Activated T-helper 1 cell treated with anti-CD3 and anti-CD28 coated beads, Interleukin-2, amount 50 U/mL, for 16 hours (primary cell): ENCODE data around the gene ADAMTS18.

Experiments
- DNase-seq, 2 donors: peaks; one replicate each; pipeline ENCODE4 v3.0.0-alpha.2; 2020; ENCODE audit warnings: low read depth in 1 of 2, low spot score in 1 of 2

Gene ADAMTS18

DNA sequence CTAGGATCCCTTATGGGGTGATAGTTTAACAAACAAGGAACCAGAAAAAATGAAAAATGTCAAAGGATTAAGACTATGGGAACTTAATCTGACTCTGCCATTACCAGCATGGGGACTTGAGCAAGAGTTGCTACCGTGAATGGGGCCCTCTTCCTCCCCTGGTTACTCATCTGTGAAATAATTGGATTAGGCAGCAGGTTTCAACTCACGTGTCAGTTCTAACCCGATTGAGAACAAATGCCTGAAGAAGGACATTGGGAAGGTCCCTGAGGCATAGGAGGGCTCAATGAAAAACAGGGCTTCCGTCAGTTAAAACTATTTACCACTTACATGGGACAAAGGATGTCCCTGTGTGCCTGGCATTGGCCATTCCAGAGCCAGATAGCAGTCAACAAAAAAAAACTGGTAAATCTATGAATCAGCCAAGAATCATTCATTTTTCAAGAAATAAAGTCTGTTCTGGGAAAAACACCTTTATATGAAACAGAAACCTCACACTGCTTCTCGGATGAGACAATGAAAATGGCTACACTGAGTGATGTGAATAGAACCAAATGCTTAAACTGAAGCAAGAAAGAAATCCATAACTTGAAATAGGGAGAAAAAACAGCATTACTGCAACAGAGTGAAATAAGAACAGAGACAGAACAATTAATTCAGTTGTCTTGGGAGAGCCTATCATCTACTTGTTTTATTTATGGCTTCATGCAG is 104.3 kb downstream of the ADAMTS18 start:
- no peak for DNase-seq

DNA sequence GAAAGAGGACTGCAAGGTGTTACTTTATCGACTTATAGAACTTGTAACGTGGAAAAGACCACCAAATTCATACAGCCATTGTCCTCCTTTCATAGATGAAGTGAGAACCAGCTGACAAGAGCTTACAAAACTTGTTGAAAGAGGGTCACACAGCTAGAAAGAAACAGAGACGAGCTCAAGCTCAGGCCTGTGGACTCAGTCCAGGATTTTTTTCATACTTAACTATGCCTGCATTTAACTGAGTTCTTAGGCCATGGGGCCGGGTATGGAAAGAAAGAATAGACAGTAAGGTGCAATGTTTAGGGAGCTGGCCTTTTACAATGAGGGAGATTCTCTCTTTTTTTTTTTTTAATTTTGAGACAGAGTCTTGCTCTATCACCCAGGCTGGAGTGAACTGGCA is 106.1 kb downstream of the ADAMTS18 start:
- DNase-seq = no peak

- DNase-seq = no peak
These were observed 106.6 kb downstream of the ADAMTS18 start for GRCh38 chr16:77328274-77328673.

DNA sequence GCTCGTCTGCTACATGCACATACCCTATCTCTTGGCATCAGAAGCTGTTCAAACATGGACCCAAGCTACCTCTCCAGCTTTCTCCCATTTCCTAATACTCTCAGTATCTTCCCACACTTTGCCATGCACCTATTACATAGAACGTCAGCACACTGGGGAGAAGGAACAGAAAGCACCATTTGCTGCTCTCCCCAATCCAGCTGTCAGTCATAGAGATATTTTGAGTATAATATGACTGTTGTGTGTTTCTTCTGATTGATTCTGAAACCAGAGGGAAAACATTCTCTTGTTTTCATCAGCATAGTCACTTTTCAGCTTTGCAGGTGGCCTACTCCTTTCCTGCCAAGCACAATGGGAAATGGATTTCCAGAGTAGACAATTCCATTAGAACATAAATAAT is 107.1 kb downstream of the ADAMTS18 start:
- no peak for DNase-seq

DNA sequence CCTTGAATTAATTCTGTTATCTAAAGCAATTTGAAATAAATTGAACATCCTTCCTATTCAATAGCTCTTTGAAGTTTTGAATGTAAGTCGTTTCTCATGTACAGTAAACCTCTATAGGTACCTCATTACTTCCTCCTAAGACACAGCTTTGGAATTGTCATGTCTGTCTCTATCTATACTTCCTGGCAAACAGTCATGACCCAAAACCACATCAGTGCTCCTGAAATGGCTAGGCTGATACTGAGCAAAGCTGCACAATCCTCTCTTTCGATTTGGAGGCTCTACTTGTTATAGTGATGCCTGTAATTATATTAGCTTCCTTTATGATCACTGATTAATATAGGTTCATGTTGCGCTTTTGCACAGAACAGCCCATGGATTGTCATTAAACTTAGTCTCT is 110.1 kb downstream of the ADAMTS18 start:
- no peak for DNase-seq

DNA sequence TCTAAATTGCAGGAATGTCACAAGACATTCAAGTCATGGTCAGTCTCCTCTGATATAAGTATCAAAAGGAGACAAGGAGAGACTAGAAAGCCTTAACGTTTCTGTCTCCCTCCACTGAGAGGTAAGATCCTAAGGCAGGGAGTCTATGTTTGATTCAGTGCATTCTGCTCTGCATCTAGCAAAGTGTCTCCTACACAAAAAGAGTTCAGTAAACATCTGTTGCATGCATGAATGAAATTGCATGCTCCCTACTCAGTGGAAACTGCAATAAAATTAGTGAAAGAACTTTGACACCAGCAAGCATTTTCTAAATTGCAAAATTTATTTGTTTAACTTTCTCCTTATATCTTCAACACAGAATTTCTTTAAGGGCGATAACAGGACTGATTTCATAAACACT is 111.1 kb downstream of the ADAMTS18 start:
- no peak for DNase-seq

- DNase-seq = no peak
These were observed 112.1 kb downstream of the ADAMTS18 start for GRCh38 chr16:77322757-77323156.

GRCh38 chr16:77317059-77317458 is 117.8 kb downstream of the ADAMTS18 start:
- no peak for DNase-seq

- no peak for DNase-seq
These were observed 124.0 kb downstream of the ADAMTS18 start for GRCh38 chr16:77310877-77311276.

GRCh38 chr16:77308163-77308561 is 126.7 kb downstream of the ADAMTS18 start:
- DNase-seq = no peak

GRCh38 chr16:77307426-77308162 is 127.2 kb downstream of the ADAMTS18 start:
- no peak for DNase-seq

DNA sequence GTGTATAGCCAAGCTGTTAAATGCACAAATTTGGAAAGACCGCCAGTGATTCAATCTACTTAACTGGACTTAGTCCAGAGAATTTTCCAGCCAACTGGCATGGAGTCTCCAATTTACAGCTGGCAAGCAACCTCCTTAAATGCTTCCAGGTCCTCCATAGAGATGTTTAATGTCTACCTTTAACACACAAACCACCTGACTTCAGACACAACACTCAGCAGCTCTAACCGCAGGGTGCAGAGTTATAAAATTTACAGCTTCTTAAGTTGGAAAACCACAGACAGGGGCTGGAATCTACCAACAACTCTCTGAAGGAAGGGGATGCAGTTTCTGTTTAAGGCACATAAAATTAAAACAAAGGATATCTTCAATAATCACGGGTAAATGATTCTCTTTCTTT is 128.8 kb downstream of the ADAMTS18 start:
- no peak for DNase-seq

- DNase-seq = no peak
These were observed 130.0 kb downstream of the ADAMTS18 start for GRCh38 chr16:77304877-77305276.

DNA sequence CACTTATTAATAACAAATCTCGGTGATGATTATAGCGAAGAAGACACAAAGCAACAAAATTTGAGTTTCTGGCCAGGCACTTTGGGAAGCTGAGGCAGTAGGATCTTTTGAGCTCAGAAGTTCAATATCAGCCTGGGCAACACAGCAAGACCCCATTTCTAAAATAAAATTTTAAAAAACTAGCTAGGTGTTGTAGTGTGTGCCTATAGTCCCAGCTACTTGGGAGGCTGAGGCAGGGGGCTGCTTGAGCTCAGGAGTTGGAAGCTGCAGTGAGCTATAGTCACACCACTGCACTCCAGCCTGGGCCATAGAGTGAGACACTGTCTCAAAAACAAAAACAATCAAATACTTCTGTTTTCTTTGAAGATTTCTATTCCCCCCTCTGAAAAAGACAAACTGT is 130.7 kb downstream of the ADAMTS18 start:
- no peak for DNase-seq

DNA sequence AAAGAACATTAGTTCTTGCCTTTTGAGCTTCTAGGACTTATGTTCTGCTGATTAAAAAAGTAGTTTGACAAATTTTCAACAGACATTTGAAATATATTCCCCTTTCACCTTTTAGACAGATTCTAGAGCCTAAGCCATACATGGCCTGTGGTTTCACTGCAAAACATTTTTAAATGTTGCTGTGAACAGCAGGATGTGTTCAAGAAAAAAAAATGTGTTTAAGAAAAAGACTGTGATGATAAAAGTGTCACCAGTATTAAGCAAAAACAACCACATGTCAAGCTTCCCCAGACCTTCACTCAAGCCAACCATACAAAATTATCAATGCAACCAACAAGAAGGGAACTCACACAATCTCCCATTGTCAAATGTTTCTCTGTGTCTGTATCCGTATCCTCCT is 132.2 kb downstream of the ADAMTS18 start:
- DNase-seq = no peak

DNA sequence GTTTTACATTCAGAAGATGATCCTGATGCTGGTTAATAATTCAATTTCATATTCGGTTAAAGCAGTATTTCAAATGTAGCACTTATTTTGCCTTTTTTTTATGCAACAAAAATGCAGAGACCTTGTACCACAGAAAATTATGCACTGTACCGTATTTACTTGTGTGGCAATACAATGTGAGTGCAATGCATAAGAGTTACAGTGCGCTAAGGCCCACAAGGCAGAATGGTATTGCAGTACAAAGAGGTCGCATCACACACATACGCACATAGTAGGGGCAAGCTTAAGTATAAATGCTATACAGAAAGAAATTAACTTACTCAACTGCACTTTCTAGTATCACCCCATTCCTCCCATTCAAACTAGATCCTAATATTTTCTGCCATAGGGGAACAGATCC is 132.6 kb downstream of the ADAMTS18 start:
- DNase-seq = no peak

- DNase-seq = no peak
These were observed 134.6 kb downstream of the ADAMTS18 start for GRCh38 chr16:77300256-77300655.

DNA sequence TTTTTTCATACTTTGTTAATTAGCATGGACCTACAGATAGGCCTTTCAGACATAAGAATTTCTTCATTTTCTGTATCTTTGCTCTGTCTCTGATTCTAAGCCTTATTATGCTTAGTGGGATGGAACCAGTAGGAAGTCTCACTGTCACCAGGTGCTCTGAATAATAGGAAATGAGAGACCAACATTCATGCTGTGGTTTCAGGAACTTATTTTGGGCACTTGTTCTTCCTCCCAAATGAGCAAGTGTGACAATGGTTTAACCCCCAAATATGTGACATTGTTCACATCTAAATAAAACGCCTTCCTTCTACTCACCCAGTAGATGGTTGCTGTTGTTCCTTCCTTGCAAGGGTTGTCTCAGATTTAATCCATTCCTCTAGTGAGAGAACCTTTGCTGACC is 135.4 kb downstream of the ADAMTS18 start:
- no peak for DNase-seq

DNA sequence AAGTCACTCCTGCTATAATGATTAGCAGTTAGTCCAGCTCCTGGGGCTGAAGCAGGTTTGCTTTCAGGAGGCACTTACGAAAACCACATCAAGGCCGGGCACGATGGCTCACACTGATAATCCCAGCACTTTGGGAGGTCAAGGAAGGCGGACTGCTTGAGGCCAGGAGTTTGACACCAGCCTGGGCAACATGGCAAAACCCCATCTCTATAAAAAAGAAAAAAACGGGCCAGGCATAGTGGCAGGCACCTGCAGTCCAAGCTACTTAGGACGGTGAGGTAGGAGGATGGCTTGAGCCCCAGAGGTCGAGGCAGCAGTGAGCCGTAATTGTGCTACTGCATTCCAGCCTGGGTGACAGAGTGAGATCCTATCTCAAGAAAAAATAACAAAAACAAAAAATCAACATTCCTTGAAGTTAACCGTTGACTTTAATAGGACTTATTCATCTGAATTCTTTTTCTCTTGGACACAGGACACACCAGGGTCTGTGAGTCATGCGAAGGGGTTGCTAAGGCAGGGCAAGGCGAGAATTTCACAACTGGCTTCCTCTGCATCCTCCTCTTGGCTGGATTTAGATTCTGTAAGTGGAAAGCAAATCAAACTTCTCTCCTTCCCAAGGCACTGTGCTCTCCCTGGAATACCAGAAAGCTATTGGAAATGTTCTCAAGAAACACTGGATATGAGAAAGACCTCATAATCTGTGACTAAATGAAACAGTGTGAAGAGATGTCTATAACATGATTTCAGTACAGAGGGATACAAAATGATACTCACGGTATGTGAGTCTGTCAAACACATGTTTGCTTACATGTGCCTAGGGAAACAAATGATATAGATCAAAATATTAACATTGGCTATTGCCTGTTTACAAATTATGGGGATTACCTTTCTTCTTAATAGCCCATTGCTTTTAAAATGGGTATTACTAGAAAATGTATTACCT is 136.1 kb downstream of the ADAMTS18 start:
- DNase-seq = no peak

DNA sequence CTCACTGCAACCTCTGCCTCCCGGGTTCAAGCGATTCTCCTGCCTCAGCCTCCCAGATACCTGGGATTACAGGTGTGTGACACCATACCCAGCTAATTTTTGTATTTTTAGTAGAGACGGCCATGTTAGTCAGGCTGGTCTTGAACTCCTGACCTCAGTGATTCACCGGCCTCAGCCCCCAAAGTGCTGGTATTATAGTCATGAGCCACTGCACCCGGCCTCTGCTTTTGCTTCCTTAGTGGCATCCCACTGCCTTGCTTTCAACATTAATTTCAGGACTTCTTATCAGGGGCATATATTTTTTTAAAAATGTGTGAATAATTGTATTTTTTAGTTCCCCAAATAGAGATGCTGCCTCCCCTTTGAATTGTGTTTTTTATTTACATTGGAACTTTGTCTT is 136.8 kb downstream of the ADAMTS18 start:
- no peak for DNase-seq

DNA sequence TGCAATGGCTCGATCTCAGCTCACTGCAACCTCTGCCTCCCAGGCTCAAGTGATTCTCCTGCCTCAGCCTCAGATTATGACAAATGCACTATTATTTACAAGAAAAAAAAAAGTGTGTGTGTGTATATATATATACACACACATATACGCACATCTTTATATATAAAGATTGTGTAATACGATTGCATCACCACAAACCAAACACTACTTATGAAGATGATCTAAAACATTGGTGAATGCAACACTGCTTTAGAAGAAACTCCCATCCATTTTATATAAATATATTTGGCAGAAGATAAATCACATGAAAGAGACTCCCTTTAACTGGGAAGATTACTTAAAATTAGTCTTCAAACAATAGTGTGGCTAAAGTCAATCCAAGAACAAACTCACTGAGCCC is 138.9 kb downstream of the ADAMTS18 start:
- no peak for DNase-seq
